Transverse colon (tissue), 4 donors: ENCODE results near the gene SNTG2. TPM values are rescaled to one million over a fixed set of nuclear protein-coding genes. Genes with fewer than 3 reads are reported as not detected.
"Not testable (repeated sequence)": the region's sequence is repeated elsewhere in the genome, so short reads cannot be mapped to it uniquely, and the experiment has no call there.

Experiments used
- DNase-seq: peaks from one replicate; pipeline ENCODE4 v3.0.0-alpha.2; 2019
- H3K27ac ChIP-seq, 4 donors: fragments of 200-600 bp; sonication (generic); 2 replicates each; pipeline ENCODE4 v1.5.1; 2016 to 2018; ENCODE audit warnings: inconsistent platforms in 4 of 4
- H3K27me3 ChIP-seq: fragments of 200-600 bp; sonication (generic); 2 replicates; pipeline ENCODE4 v1.5.1; 2017; ENCODE audit warnings: inconsistent platforms
- H3K36me3 ChIP-seq, 4 donors: fragments of 200-600 bp; sonication (generic); 2 replicates each; pipeline ENCODE4 v1.5.1; 2017 to 2019; ENCODE audit warnings: inconsistent platforms in 4 of 4
- H3K4me1 ChIP-seq, 4 donors: fragments of 200-600 bp; sonication (generic); 2 replicates each; pipeline ENCODE4 v1.5.1; 2017 to 2020; ENCODE audit warnings: inconsistent platforms in 4 of 4
- H3K4me3 ChIP-seq, 4 donors: fragments of 200-600 bp; sonication (generic); 1 replicate in 1 of 4; 2 replicates in 3 of 4; pipeline versions ENCODE4 v1.5.1 to v1.6.1; 2017 to 2019; ENCODE audit warnings: inconsistent platforms in 4 of 4
- H3K9me3 ChIP-seq, 2 donors: fragments of 200-600 bp; sonication (generic); 2 replicates each; pipeline ENCODE4 v1.5.1; 2017 to 2019; ENCODE audit warnings: inconsistent platforms in 2 of 2
- EP300 ChIP-seq: sonication (generic); formaldehyde crosslinking; IDR thresholded peaks from one replicate; pipeline ENCODE4 v1.6.1; 2017; ENCODE audit warnings: antibody characterized with exemption, low read depth
- POLR2A ChIP-seq: fragments of 450-650 bp; IDR thresholded peaks from one replicate; pipeline ENCODE4 v1.6.1; 2016; ENCODE audit warnings: antibody characterized with exemption, mild to moderate bottlenecking, moderate library complexity
- POLR2AphosphoS5 ChIP-seq, 3 donors: sonication (generic); formaldehyde crosslinking; IDR thresholded peaks; one replicate each; pipeline ENCODE4 v1.6.1; 2016; ENCODE audit warnings: antibody characterized with exemption in 3 of 3
- WGBS, 2 donors: methylation state at CpG; one replicate each; pipeline ENCODE4 v1.1.5; 2018; ENCODE audit warnings: low coverage in 1 of 2; 5-methylcytosine and 5-hydroxymethylcytosine counted together
- in situ Hi-C, 4 donors: fragments of 200-750 bp; cut with MboI; loops; one replicate each; pipeline versions ENCODE4 v1.15.0 to v1.15.1; 2017; ENCODE audit warnings: low sequenced_read_pairs in 3 of 4, low pct_ligation_motif_present in 1 of 4, low pct_unique_long_range_greater_than_20kb in 1 of 4
- intact Hi-C: fragments of 100-400 bp; cut with DNase I; formaldehyde crosslinking; loops from one replicate; pipeline ENCODE4 v1.15.1; 2023; ENCODE audit warnings: low total_unique reads
- total RNA-seq, 4 donors: library from RNA; depleted of rRNA; stranded (reverse); fragments of >200 nt; gene quantifications; one replicate each; pipeline ENCODE4 v1.1.0, GENCODE V29; 2016
- TF ChIP-seq, protein P1 (sequence below), 5 experiments: fragments of 200-600 bp in 3 of 5; fragments of 450-650 bp in 2 of 5; sonication (generic) in 3 of 5; IDR thresholded peaks; 1 replicate in 2 of 5; 2 replicates in 3 of 5; pipeline ENCODE4 v1.5.1; 2016 to 2017; ENCODE audit warnings: antibody characterized with exemption in 5 of 5, inconsistent platforms in 3 of 5, mild to moderate bottlenecking in 2 of 5, moderate library complexity in 1 of 5

Gene SNTG2
- total RNA-seq, 4 donors from 2014 or later = 0.55 to 4.9 (median 1.5) TPM

DNA sequence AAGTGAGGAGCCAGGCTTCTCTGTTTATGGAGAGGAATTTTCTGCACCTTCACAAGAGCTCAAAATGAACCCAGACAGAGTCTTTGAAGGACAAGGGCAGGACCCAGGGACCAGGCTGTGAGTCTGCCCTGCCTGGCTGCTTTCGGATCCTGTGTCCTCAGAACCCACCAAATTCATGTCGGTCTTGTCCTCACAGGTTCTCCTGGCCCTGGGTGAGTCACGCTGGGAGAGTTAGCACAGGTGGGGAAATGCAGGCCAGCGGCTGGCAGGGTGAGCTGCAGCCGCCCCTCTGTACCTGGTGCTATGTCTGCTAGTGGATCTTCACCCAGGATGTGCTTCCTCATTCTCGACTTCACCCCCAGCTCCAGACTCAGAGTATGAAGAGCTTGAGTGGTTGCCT, 426.8 kb downstream of the SNTG2 start:
- H3K9me3 ChIP-seq = no peaks in the 10 kb centered on the region
- no peak for DNase-seq
- H3K27me3 ChIP-seq = no peaks in the 10 kb centered on the region
- WGBS, 2 donors = 79% methylated on average over 6 of the region's 6 CpGs; no CpG with 5 or more reads in 1 of the 2 donors
- H3K27ac ChIP-seq = no peak overlapping the region
- H3K4me3 ChIP-seq = no peak overlapping the region
- in situ Hi-C loops (no loop called here), intact Hi-C loops (no loop called here)
- no peaks in the 10 kb centered on the region for H3K4me1 ChIP-seq
- H3K36me3 ChIP-seq = no peaks in the 10 kb centered on the region
- TF ChIP-seq, protein P1, sequence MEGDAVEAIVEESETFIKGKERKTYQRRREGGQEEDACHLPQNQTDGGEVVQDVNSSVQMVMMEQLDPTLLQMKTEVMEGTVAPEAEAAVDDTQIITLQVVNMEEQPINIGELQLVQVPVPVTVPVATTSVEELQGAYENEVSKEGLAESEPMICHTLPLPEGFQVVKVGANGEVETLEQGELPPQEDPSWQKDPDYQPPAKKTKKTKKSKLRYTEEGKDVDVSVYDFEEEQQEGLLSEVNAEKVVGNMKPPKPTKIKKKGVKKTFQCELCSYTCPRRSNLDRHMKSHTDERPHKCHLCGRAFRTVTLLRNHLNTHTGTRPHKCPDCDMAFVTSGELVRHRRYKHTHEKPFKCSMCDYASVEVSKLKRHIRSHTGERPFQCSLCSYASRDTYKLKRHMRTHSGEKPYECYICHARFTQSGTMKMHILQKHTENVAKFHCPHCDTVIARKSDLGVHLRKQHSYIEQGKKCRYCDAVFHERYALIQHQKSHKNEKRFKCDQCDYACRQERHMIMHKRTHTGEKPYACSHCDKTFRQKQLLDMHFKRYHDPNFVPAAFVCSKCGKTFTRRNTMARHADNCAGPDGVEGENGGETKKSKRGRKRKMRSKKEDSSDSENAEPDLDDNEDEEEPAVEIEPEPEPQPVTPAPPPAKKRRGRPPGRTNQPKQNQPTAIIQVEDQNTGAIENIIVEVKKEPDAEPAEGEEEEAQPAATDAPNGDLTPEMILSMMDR (IDR thresholded peaks at IDR 0.05) = no peak
- no peak for TF ChIP-seq POLR2AphosphoS5 (IDR thresholded peaks at IDR 0.05)
- TF ChIP-seq EP300 = no peak
- TF ChIP-seq POLR2A = no peak

DNA sequence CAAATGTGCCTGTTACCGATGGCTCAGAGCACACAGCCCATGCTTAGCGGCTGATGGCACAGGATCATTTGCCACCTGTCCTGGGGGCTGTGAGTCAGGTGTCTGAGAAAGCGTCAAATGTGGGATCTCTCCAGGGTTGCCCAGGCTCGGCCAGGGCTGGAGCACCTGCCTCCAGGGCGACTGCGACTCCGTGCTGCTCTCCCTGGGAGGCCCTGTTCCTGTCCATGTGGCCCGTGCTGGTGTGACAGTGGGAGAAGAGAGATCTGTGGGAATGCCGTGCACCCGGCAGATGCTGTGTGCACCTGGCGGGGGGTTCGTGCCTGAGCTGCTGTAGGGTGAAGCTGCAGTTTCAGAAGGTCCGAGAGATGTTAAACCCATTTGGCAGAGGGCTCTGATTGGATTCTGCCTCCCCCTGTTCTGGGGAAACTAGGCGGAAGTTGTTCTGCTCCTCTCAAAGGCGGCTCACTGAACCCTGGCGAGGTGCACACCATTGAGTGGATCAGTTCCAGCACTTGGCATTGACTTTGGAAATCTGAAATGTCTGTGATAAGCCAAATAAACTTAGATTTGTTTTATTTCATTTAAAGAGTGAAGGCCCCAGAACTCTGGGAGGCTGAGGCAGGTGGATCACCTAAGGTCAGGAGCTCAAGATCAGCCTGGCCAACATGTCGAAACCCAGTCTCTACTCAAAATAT, 428.0 kb downstream of the SNTG2 start:
- intact Hi-C loops = no loop called here
- 85 to 100% methylated on average over 1 to 17 of the region's 17 CpGs for WGBS, 2 donors
- Histone ChIP-seq H3K9me3 (no peaks in the 10 kb centered on the region), H3K4me1 (no peaks in the 10 kb centered on the region), H3K27ac (no peak overlapping the region), H3K4me3 (no peak overlapping the region), H3K36me3 (no peaks in the 10 kb centered on the region), H3K27me3 (no peaks in the 10 kb centered on the region)
- DNase-seq = no peak
- TF ChIP-seq EP300 (no peak), POLR2A (no peak), POLR2AphosphoS5 (IDR thresholded peaks at IDR 0.05) (no peak)
- TF ChIP-seq, protein P1 (IDR thresholded peaks at IDR 0.05) = no peak
- in situ Hi-C loops = no loop called here

DNA sequence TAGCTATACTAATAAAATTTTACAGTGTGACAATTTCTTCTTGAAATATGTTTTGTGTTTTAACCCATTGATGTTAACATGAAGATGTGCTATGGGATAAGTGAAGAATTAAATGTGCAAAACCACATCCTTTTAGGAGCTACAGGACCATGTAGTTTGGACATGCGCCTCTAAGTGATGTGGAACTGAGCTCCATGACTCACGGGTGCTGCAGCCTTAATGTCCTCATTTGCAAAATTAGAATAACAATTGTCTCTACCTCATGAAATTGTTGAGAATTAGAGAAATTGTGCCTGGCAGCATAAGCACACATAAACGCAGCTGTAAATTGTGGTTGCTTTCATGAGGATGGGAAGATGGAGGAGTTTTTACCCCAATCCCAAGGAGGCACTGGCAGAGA, 431.0 kb downstream of the SNTG2 start:
- 77 to 80% methylated on average over 3 of the region's 3 CpGs for WGBS, 2 donors
- H3K27me3 ChIP-seq = no peaks in the 10 kb centered on the region
- intact Hi-C loops = no loop called here
- H3K27ac ChIP-seq = no peak overlapping the region
- DNase-seq = no peak
- in situ Hi-C loops = no loop called here
- H3K4me1 ChIP-seq = no peaks in the 10 kb centered on the region
- H3K9me3 ChIP-seq = no peaks in the 10 kb centered on the region
- TF ChIP-seq EP300 = no peak
- no peak for TF ChIP-seq POLR2AphosphoS5 (IDR thresholded peaks at IDR 0.05)
- TF ChIP-seq, protein P1 (IDR thresholded peaks at IDR 0.05) = no peak
- TF ChIP-seq POLR2A = no peak
- no peak overlapping the region for H3K4me3 ChIP-seq
- H3K36me3 ChIP-seq = no peaks in the 10 kb centered on the region

DNA sequence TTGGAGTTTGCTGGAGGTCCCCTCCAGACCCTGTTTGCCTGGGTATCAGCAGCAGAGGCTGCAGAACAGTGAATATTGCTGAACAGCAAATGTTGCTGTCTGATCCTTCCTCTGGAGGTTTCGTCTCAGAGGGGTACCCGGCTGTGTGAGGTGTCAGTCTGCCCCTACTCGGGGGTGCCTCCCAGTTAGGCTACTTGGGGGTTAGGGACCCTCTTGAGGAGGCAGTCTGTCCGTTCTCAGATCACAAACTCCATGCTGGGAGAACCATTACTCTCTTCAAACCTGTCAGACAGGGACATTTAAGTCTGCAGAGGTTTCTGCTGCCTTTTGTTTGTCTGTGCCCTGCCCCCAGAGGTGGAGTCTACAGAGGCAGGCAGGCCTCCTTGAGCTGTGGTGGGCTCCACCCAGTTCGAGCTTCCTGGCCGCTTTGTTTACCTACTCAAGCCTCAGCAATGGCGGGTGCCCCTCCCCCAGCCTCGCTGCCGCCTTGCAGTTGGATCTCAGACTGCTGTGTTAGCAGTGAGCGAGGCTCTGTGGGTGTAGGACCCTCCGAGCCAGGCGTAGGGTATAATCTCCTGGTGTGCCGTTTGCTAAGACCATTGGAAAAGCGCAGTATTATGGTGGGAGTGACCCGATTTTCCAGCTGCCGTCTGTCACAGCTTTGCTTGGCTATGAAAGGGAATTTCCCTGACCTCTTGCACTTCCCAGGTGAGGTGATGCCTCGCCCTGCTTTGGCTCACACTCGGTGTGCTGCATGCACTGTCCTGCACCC, 437.5 kb downstream of the SNTG2 start:
- DNase-seq, H3K27ac ChIP-seq, intact Hi-C loops, H3K4me3 ChIP-seq, H3K36me3 ChIP-seq, H3K4me1 ChIP-seq, H3K27me3 ChIP-seq, H3K9me3 ChIP-seq, in situ Hi-C loops: not testable (repeated sequence)
- 60 to 65% methylated on average over 1 to 18 of the region's 18 CpGs for WGBS, 2 donors

DNA sequence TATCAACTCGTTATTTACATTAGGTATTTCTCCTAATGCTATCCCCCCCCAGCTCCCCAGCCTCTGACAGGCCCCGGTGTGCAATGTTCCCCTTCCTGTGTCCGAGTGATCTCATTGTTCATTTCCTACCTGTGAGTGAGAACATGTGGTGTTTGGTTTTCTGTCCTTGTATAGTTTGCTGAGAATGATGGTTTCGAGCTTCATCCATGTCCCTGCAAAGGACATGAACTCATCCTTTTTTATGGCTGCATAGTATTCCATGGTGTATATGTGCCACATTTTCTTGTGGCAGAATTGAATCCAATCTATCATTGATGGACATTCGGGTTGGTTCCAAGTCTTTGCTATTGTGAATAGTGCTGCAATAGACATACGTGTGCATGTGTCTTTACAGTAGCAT, 439.5 kb downstream of the SNTG2 start:
- WGBS, 2 donors = 83 to 90% methylated on average over 2 to 6 of the region's 6 CpGs
- in situ Hi-C loops, DNase-seq, H3K36me3 ChIP-seq, H3K9me3 ChIP-seq, H3K4me1 ChIP-seq, H3K27me3 ChIP-seq, intact Hi-C loops, H3K27ac ChIP-seq, H3K4me3 ChIP-seq: not testable (repeated sequence)
